T47D (cell line): ENCODE measurements around the gene DLX2.
"Not testable (repeated sequence)": the region's sequence is repeated elsewhere in the genome, so short reads cannot be mapped to it uniquely, and the experiment has no call there.

ENCODE experiments used
- DNase-seq, 2 experiments: peaks; one replicate each; pipeline versions ENCODE4 v3.0.0 to v3.0.0-alpha.2; 2011 to 2012; ENCODE audit warnings: low read depth in 1 of 2, low spot score in 1 of 2
- JUND ChIP-seq: IDR thresholded peaks from 2 replicates; pipeline ENCODE4 v1.6.1; 2012; ENCODE audit warnings: low read depth
- in situ Hi-C: cut with HindIII; loops from 2 replicates; pipeline ENCODE4 v1.10.0; 2016; ENCODE audit warnings: low sequenced_read_pairs, low pct_unique_long_range_greater_than_20kb

The DLX2 gene

GRCh38 chr2:172102391-172103359 is at the start of gene DLX2:
Gene DLX2 (minus strand): TSS chr2:172102900. CDS start chr2:172102538, 362 bp downstream.
- peak; percentile 83 to 92 for DNase-seq
- in situ Hi-C loops: no loop called here

GRCh38 chr2:172147944-172148650 is 45.4 kb upstream of the DLX2 start:
- no peak for DNase-seq
- in situ Hi-C loops: no loop called here
- no peak for TF ChIP-seq JUND

More at GRCh38 chr2:172102391-172103359, at the start of gene DLX2:
- TF ChIP-seq JUND: no peak

- no peak for TF ChIP-seq JUND
- DNase-seq: no peak
- in situ Hi-C loops: no loop called here
These were observed 41.1 kb upstream of the DLX2 start for GRCh38 chr2:172143817-172144216.

- DNase-seq, in situ Hi-C loops: not testable (repeated sequence)
These were observed 36.0 kb upstream of the DLX2 start for GRCh38 chr2:172138727-172139126.

GRCh38 chr2:172137943-172138342 is 35.2 kb upstream of the DLX2 start:
- in situ Hi-C loops: no loop called here
- no peak for DNase-seq
- no peak for TF ChIP-seq JUND

GRCh38 chr2:172137109-172137508 is 34.4 kb upstream of the DLX2 start:
- TF ChIP-seq JUND: no peak
- in situ Hi-C loops: no loop called here
- DNase-seq: no peak

GRCh38 chr2:172135446-172135845 is 32.7 kb upstream of the DLX2 start:
- in situ Hi-C loops: no loop called here
- TF ChIP-seq JUND: no peak
- DNase-seq: no peak

GRCh38 chr2:172134270-172134669 is 31.6 kb upstream of the DLX2 start:
- DNase-seq: no peak
- no peak for TF ChIP-seq JUND
- in situ Hi-C loops: no loop called here

- no peak for DNase-seq
- in situ Hi-C loops: no loop called here
- no peak for TF ChIP-seq JUND
These were observed 29.2 kb upstream of the DLX2 start for GRCh38 chr2:172131713-172132555.

GRCh38 chr2:172129404-172129803 is 26.7 kb upstream of the DLX2 start:
- in situ Hi-C loops: no loop called here
- DNase-seq: no peak
- no peak for TF ChIP-seq JUND

- in situ Hi-C loops: no loop called here
- DNase-seq: no peak
- no peak for TF ChIP-seq JUND
These were observed 25.8 kb upstream of the DLX2 start for GRCh38 chr2:172128484-172128883.

GRCh38 chr2:172120118-172120517 is 17.4 kb upstream of the DLX2 start:
- in situ Hi-C loops: no loop called here
- no peak for TF ChIP-seq JUND
- no peak for DNase-seq
